KMS-11 (cell line): ENCODE results near the gene LORICRIN.
A peak's percentile ranks its signal among the peaks of the same experiment; 100 is the strongest.

Source experiments
- H2AFZ ChIP-seq: fragments of 200-600 bp; sonication (generic); 2 replicates; pipeline ENCODE4 v1.6.1; 2016; ENCODE audit warnings: antibody characterized with exemption, mixed run types, low read depth
- H3K27ac ChIP-seq: fragments of 200-600 bp; sonication (generic); 2 replicates; pipeline ENCODE4 v1.6.1; 2016; ENCODE audit warnings: mild to moderate bottlenecking, mixed run types
- H3K27me3 ChIP-seq: fragments of 200-600 bp; sonication (generic); 2 replicates; pipeline ENCODE4 v1.6.1; 2017; ENCODE audit warnings: mild to moderate bottlenecking, low read depth, mixed run types, moderate library complexity; ENCODE audit not compliant: insufficient read depth
- H3K36me3 ChIP-seq: fragments of 200-600 bp; sonication (generic); 2 replicates; pipeline ENCODE4 v1.6.1; 2017; ENCODE audit warnings: mild to moderate bottlenecking, mixed run types; ENCODE audit not compliant: insufficient read depth
- H3K4me1 ChIP-seq: fragments of 200-600 bp; sonication (generic); 2 replicates; pipeline ENCODE4 v1.6.1; 2016; ENCODE audit warnings: mild to moderate bottlenecking, low read depth, mixed run types; ENCODE audit not compliant: poor library complexity, severe bottlenecking
- H3K4me2 ChIP-seq: fragments of 200-600 bp; sonication (generic); 2 replicates; pipeline ENCODE4 v1.7.0; 2016; ENCODE audit warnings: mild to moderate bottlenecking, mixed run types
- H3K4me3 ChIP-seq: fragments of 200-600 bp; sonication (generic); IDR thresholded peaks from 2 replicates; pipeline ENCODE4 v1.6.1; 2017; ENCODE audit warnings: low read depth, low read length, mixed read lengths; ENCODE audit not compliant: insufficient read depth
- H3K79me2 ChIP-seq: fragments of 200-600 bp; sonication (generic); 2 replicates; pipeline ENCODE4 v1.6.1; 2016; ENCODE audit warnings: low read depth, mixed run types; ENCODE audit not compliant: insufficient read depth
- H3K9ac ChIP-seq: fragments of 200-600 bp; sonication (generic); 2 replicates; pipeline ENCODE4 v1.6.1; 2016; ENCODE audit warnings: mild to moderate bottlenecking, mixed run types
- H4K20me1 ChIP-seq: fragments of 200-600 bp; sonication (generic); 2 replicates; pipeline ENCODE4 v1.6.1; 2016; ENCODE audit warnings: mild to moderate bottlenecking, mixed run types; ENCODE audit not compliant: insufficient read depth
- CTCF ChIP-seq: fragments of 200-600 bp; sonication (generic); conservative IDR thresholded peaks from 2 replicates; pipeline ENCODE4 v1.6.1; 2017; ENCODE audit warnings: low read depth, mild to moderate bottlenecking, antibody characterized with exemption, low read length, moderate library complexity, mixed read lengths

LORICRIN gene

GRCh38 chr1:153271711-153272110, 12.2 kb downstream of the LORICRIN start:
- no peak overlapping the region for H3K27ac ChIP-seq
- H3K4me1 ChIP-seq = no peaks in the 10 kb centered on the region
- no peaks in the 10 kb centered on the region for H3K79me2 ChIP-seq
- H2AFZ ChIP-seq = no peak overlapping the region
- no peak overlapping the region for H3K4me3 ChIP-seq
- no peaks in the 10 kb centered on the region for H3K27me3 ChIP-seq
- no peaks in the 10 kb centered on the region for H3K36me3 ChIP-seq
- H3K9ac ChIP-seq = no peak overlapping the region
- no peaks in the 10 kb centered on the region for H4K20me1 ChIP-seq
- TF ChIP-seq CTCF = no peak
- H3K4me2 ChIP-seq = no peak overlapping the region

GRCh38 chr1:153272186-153272585, 12.7 kb downstream of the LORICRIN start:
- no peaks in the 10 kb centered on the region for H4K20me1 ChIP-seq
- H3K9ac ChIP-seq = no peak overlapping the region
- H3K36me3 ChIP-seq = no peaks in the 10 kb centered on the region
- no peaks in the 10 kb centered on the region for H3K79me2 ChIP-seq
- TF ChIP-seq CTCF = no peak
- no peak overlapping the region for H3K27ac ChIP-seq
- H3K4me2 ChIP-seq = no peak overlapping the region
- no peaks in the 10 kb centered on the region for H3K4me1 ChIP-seq
- no peaks in the 10 kb centered on the region for H3K27me3 ChIP-seq
- H3K4me3 ChIP-seq = no peak overlapping the region
- H2AFZ ChIP-seq = no peak overlapping the region

- Histone ChIP-seq H3K79me2 (no peaks in the 10 kb centered on the region), H3K27me3 (no peaks in the 10 kb centered on the region), H3K36me3 (no peaks in the 10 kb centered on the region), H2AFZ (no peak overlapping the region), H4K20me1 (no peaks in the 10 kb centered on the region), H3K4me2 (no peak overlapping the region), H3K4me1 (peaks cover 4% of the 10 kb centered on the region), H3K27ac (no peak overlapping the region), H3K4me3 (no peak overlapping the region), H3K9ac (no peak overlapping the region)
- peak; percentile 99 for TF ChIP-seq CTCF
These were observed 18.4 kb downstream of the LORICRIN start for GRCh38 chr1:153277852-153278251.

GRCh38 chr1:153288634-153289275, 29.3 kb downstream of the LORICRIN start:
- H3K27ac ChIP-seq = no peak overlapping the region
- H2AFZ ChIP-seq = no peak overlapping the region
- H3K4me1 ChIP-seq = no peaks in the 10 kb centered on the region
- TF ChIP-seq CTCF = peak; percentile 90
- no peaks in the 10 kb centered on the region for H4K20me1 ChIP-seq
- H3K9ac ChIP-seq = no peak overlapping the region
- no peaks in the 10 kb centered on the region for H3K79me2 ChIP-seq
- no peaks in the 10 kb centered on the region for H3K36me3 ChIP-seq
- H3K4me3 ChIP-seq = no peak overlapping the region
- no peak overlapping the region for H3K4me2 ChIP-seq
- H3K27me3 ChIP-seq = no peaks in the 10 kb centered on the region
